Aorta (tissue), 5 donors: ENCODE measurements around the gene SIK2. TPM values are rescaled to one million over a fixed set of nuclear protein-coding genes. Genes with fewer than 3 reads are reported as not detected.
"Not testable (repeated sequence)": the region's sequence is repeated elsewhere in the genome, so short reads cannot be mapped to it uniquely, and the experiment has no call there.

ENCODE experiments used
- ATAC-seq: fragments of 200-7000 bp; cut with Tn5 transposase; one replicate; pipeline ENCODE4 v1.9.1; 2022; ENCODE audit warnings: moderate library complexity; ENCODE audit not compliant: low FRiP score
- DNase-seq, 2 donors: peaks; one replicate each; pipeline ENCODE4 v3.0.0-alpha.2; 2020
- H3K27ac ChIP-seq, 2 donors: one replicate each; pipeline ENCODE4 v1.5.1; 2013; ENCODE audit warnings: low read length in 2 of 2, mild to moderate bottlenecking in 2 of 2, moderate library complexity in 2 of 2, control low read depth in 1 of 2, inconsistent platforms in 1 of 2, low read depth in 1 of 2
- H3K27me3 ChIP-seq, 2 donors: one replicate each; pipeline ENCODE4 v1.6.1; 2013; ENCODE audit warnings: control low read depth in 1 of 2, low read length in 1 of 2, mild to moderate bottlenecking in 1 of 2, moderate library complexity in 1 of 2; ENCODE audit not compliant: insufficient read depth in 2 of 2, control insufficient read depth in 1 of 2
- H3K36me3 ChIP-seq, 2 donors: one replicate each; pipeline ENCODE4 v1.6.1; 2013; ENCODE audit warnings: control low read depth in 1 of 2, low read length in 1 of 2, mild to moderate bottlenecking in 1 of 2; ENCODE audit not compliant: insufficient read depth in 2 of 2, control insufficient read depth in 1 of 2
- H3K4me1 ChIP-seq, 2 donors: one replicate each; pipeline ENCODE4 v1.6.1; 2013; ENCODE audit warnings: low read length in 2 of 2, control low read depth in 1 of 2, mild to moderate bottlenecking in 1 of 2, moderate library complexity in 1 of 2; ENCODE audit not compliant: insufficient read depth in 2 of 2, control insufficient read depth in 1 of 2
- H3K4me3 ChIP-seq, 2 donors: one replicate each; pipeline ENCODE4 v1.5.1; 2013; ENCODE audit warnings: low read length in 2 of 2, control low read depth in 1 of 2, mild to moderate bottlenecking in 1 of 2
- H3K9me3 ChIP-seq: one replicate; pipeline ENCODE4 v1.6.1; 2013; ENCODE audit warnings: mild to moderate bottlenecking, low read length; ENCODE audit not compliant: control insufficient read depth
- WGBS, 2 donors: extraction: QIAGEN DNeasy Blood & Tissue Kit; methylation state at CpG; one replicate each; pipeline ENCODE4 v1.1.7; 2013; 5-methylcytosine and 5-hydroxymethylcytosine counted together
- intact Hi-C, 2 donors: fragments of 100-400 bp; cut with DNase I; formaldehyde crosslinking; loops; one replicate each; pipeline versions ENCODE4 v1.14.2 to v1.15.0; 2022
- polyA plus RNA-seq, 2 donors: library from polyadenylated mRNA; stranded (reverse); fragments of 200-250 nt; gene quantifications; one replicate each; pipeline ENCODE4 v1.2.3, GENCODE V29; 2013
- total RNA-seq, 2 donors: library from RNA; stranded (reverse); fragmentation: NEBNext Ultra II Directional; extraction: Animal tissue kit (Norgen Biotek cat#: 25700); gene quantifications; one replicate each; pipeline ENCODE4 v1.2.1, GENCODE V29; 2021
- donor health status: healthy with polysubstance abuse.
- donor health status: Bipolar disorder and iron deficiency.
- donor health status: DM: no; HTN: no; CAD: no.
- donor health status: DM: no; HTN: no; CAD: no.
- donor health status: DM: yes; HTN: yes; CAD: no.

Gene SIK2
- total and polyA plus RNA-seq, 4 donors, result 3.5 to 21.9 (median 10.8) TPM

DNA sequence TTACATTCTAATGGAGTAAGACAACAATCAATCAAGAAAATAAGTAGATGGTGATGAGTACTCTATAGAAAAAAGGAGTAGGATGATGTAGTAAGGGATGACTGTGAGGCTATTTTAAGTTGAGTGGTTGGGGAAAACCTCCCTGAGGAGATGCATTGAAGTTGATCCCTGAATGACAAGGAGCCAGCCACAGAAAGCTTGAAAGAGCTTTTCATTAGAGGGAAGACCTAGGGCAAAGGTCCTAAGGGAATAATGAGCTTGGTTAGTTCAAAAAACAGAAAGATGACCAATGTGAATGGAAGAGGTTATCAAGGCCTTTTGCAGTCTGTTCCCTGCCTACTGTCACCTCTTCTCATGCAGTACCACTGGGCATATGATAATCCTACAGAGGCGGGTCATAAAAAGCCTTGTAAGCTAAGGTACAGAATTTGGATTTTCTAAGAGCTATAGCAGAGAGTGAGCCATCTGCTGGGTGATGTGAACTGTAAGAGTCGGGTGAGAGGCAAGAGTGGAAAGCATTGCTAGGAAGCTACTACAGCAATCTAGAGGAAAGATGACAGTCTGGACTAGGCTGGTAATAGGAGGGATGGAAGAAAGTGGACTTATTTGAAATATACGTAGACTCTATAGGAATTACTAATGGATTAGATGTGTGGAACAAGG lies 160.9 kb downstream of the SIK2 start:
- no peak overlapping the region for H3K27ac ChIP-seq
- WGBS, 2 donors, result 68 to 80% methylated on average over 3 of the region's 3 CpGs
- no peaks in the 10 kb centered on the region for H3K4me1 ChIP-seq
- H3K36me3 ChIP-seq, result no peaks in the 10 kb centered on the region
- no peaks in the 10 kb centered on the region for H3K9me3 ChIP-seq
- ATAC-seq (no peak), DNase-seq (no peak)
- no peak overlapping the region for H3K4me3 ChIP-seq
- H3K27me3 ChIP-seq, result no peaks in the 10 kb centered on the region
- intact Hi-C loops, result loop anchor here in 1 of 2 donors (1.0 kb wide), 1 partner anchor 25 kb away; no protein-coding TSS in a partner anchor

DNA sequence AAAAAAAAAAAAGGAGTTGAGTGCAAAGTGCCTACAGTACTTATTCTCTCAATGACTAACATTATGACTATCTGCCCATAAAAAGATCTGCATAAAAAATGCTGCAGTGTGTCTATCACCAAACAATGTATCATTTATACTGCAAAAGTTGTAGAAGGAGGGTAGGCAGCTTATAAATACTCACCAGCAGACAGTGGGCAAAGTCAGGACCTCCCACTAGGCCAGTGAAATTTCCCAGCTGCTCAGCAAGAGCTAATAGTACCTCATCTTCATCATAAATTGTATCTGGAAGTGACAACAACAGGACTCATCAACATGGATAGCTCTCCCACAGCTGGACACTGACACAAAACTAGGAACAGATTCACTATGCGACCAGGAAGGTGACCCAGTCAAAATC lies 162.4 kb downstream of the SIK2 start:
- intact Hi-C loops, result loop anchor here in 1 of 2 donors (5.0 kb wide), 1 partner anchor 42 kb away; no protein-coding TSS in a partner anchor
- no peaks in the 10 kb centered on the region for H3K27me3 ChIP-seq

DNA sequence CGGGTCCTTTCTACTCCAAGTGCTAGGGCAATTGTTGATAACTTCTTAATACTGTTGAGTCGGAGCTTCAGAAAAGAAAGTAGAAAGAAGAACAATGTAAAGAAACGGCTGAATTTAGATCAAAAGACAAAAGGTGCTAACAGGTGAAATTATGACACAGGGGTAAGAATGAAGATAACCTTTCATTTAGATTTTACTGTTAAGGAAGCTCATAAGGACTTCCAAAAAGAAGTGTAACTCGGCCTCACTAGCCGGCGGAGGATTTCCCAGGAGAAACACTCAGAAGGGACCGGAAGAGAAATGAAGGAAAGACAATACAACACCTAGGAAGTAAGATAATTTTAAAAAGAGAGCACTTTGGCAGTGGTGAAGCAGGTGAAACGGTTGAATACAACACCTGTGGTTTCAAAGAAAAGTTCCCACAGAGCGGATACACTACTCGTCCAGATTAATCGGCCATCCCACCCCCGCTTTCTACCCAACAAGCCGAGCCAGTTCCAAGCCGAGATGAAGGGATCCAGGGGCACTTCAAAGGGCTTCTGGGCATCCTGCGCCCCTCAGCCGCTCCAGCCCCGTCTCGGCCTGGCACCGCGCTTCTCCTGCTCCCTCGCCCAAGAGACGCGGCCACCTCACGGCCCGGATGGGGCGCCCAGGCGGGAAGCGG lies 163.2 kb downstream of the SIK2 start:
- ATAC-seq (peak; percentile 62), DNase-seq (no peak)
- 1% methylated on average over 28 of the region's 28 CpGs for WGBS, 2 donors
- Histone ChIP-seq H3K27me3 (no peaks in the 10 kb centered on the region), H3K27ac (peak overlapping the region in 1 of 2 donors; percentile 60), H3K9me3 (no peaks in the 10 kb centered on the region), H3K4me1 (no peaks in the 10 kb centered on the region), H3K36me3 (no peaks in the 10 kb centered on the region), H3K4me3 (peak overlapping the region; percentile 68 to 78)
- intact Hi-C loops, result loop anchor here in 1 of 2 donors (5.0 kb wide), 1 partner anchor 43 kb away; no protein-coding TSS in a partner anchor

More for the DNA sequence above, 162.4 kb downstream of the SIK2 start:
- H3K4me1 ChIP-seq, result no peaks in the 10 kb centered on the region
- ATAC-seq (no peak), DNase-seq (no peak)
- no peaks in the 10 kb centered on the region for H3K36me3 ChIP-seq
- H3K4me3 ChIP-seq, result peak overlapping the region in 1 of 2 donors; percentile 68
- 91 to 92% methylated on average over 1 of the region's 1 CpG for WGBS, 2 donors
- no peak overlapping the region for H3K27ac ChIP-seq
- no peaks in the 10 kb centered on the region for H3K9me3 ChIP-seq

DNA sequence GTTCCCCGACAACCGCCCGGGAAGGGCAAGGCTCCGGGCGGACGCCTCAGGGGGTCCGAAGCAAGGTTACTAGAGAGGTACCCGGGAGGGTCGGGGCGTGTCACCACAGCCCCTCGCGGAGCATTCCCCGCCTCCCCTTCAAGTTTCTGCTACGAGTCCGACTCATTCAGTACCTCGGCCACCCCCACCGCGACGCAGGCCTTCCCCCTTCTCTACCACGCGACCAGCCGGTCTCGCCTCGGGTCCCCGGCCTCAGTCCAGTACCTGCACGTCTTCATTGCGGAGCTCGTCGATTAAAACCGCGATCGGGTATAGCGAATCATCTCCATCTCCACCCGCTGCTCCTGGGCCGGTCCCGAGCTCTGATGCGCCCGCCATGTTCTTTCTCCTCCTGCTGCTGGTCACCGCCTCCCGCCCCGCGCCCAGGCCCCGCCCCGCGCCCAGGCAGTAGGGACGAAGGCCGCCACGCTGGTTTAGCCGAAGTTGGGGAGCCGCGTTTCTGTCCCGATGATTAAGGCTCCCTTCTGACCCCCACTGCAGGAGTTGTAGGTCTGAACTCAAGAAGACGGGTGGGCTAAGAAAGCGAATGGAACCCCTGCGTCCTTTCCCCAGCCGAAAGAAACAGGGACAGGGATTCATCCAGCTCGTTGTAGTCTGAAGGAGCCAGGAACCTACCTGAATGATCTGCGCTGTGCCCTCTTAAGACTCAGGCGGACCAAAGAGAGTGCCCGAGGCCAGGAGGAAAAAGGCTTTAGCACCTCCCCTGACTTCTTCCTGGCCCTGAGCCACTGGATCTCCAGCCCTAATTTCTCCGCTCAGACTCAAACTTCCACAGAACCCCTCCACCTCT lies 164.0 kb downstream of the SIK2 start, which contains the start of gene PPP2R1B:
Gene PPP2R1B, minus strand, starts transcription at position 406 of the 850 bp plus-strand sequence. Its CDS starts 28 bp downstream, at position 378.
- 0 to 1% methylated on average over 60 to 61 of the region's 61 CpGs for WGBS, 2 donors
- DNase-seq (peak; percentile 78 to 89), ATAC-seq (peak; percentile 98)
- intact Hi-C loops, result loop anchor here in 1 of 2 donors (5.0 kb wide), 1 partner anchor 44 kb away; no protein-coding TSS in a partner anchor
- Histone ChIP-seq H3K27me3 (no peaks in the 10 kb centered on the region), H3K27ac (peak within 1 kb of the TSS; percentile 16 to 91), H3K4me3 (peak within 1 kb of the TSS; percentile 68 to 88), H3K36me3 (no peaks in the 10 kb centered on the region), H3K9me3 (no peaks in the 10 kb centered on the region), H3K4me1 (no peaks in the 10 kb centered on the region)

DNA sequence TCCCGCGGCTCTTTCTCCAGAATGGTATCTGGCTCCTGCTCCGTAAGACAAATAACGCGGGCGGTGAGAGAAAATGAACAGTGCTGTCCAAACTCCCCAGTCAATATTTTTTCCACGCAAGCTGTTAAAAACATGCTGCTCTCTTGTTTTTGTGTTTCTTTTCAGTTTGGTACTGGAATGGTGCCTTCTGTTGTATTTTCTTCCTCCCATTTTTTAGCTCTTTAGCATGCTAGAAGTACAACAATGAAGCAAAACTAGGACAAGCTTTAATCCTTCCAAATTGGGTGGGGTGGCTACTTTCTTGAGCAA lies 164.5 kb downstream of the SIK2 start:
- Histone ChIP-seq H3K36me3 (no peaks in the 10 kb centered on the region), H3K27me3 (no peaks in the 10 kb centered on the region), H3K4me3 (peak overlapping the region; percentile 68 to 88), H3K9me3 (no peaks in the 10 kb centered on the region), H3K4me1 (no peaks in the 10 kb centered on the region), H3K27ac (peak overlapping the region; percentile 16 to 91)
- ATAC-seq, result peak; percentile 58
- 1 to 2% methylated on average over 7 of the region's 7 CpGs for WGBS, 2 donors
- intact Hi-C loops, result loop anchor here in 1 of 2 donors (5.0 kb wide), 1 partner anchor 44 kb away; no protein-coding TSS in a partner anchor
- no peak for DNase-seq

DNA sequence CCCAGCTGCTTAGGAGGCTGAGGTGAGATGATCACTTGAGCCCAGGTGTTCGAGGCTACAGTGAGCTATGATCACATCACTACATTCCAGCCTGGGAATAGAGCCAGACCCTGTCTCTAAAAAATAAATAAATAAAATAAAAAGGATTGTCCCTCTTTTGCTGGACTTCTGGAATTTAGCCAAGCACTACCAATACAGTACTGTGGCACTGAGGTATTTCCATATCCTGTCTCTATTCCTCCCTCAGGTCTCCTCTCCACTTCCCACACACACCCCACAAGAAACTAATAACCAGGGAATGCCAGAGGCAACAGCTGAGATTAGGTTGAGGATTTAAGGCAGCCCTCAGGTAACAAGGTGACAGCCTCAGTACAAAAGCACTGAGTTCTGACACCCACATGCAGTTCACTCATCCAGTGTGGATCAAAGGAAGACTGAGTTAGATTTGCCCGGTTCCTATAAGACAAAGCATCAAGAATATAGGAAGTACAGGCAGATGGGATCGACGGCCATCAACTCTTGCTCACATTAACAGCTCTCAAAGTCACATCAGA lies 168.4 kb downstream of the SIK2 start:
- 90% methylated on average over 4 of the region's 4 CpGs for WGBS, 2 donors
- H3K36me3 ChIP-seq, result no peaks in the 10 kb centered on the region
- H3K9me3 ChIP-seq, result no peaks in the 10 kb centered on the region
- H3K27ac ChIP-seq, result no peak overlapping the region
- no peak overlapping the region for H3K4me3 ChIP-seq
- intact Hi-C loops, result no loop called here
- ATAC-seq (no peak), DNase-seq (no peak)
- H3K27me3 ChIP-seq, result no peaks in the 10 kb centered on the region
- peaks cover 0 to 1% of the 10 kb centered on the region in 2 donors for H3K4me1 ChIP-seq

DNA sequence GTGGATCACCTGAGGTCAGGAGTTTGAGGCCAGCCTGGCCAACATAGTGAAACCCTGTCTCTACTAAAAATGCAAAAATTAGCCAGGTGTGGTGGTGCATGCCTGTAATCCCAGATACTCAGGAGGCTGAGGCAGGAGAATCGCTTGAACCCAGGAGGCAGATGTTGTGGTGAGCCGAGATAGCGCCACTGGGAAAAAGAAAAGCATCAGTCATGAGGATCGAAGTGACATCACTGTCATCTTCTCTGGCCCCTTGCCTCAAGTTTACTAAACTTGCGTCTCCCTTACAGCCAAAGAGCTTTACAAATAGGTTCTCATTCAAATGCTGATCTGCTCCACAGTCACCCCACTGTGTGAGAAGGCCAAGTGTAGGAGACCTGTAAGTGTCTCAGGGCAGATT lies 169.0 kb downstream of the SIK2 start:
- H3K4me1 ChIP-seq, H3K9me3 ChIP-seq, intact Hi-C loops, DNase-seq, H3K27me3 ChIP-seq, H3K36me3 ChIP-seq, H3K4me3 ChIP-seq, ATAC-seq, H3K27ac ChIP-seq: not testable (repeated sequence)
- 94 to 96% methylated on average over 5 of the region's 5 CpGs for WGBS, 2 donors

DNA sequence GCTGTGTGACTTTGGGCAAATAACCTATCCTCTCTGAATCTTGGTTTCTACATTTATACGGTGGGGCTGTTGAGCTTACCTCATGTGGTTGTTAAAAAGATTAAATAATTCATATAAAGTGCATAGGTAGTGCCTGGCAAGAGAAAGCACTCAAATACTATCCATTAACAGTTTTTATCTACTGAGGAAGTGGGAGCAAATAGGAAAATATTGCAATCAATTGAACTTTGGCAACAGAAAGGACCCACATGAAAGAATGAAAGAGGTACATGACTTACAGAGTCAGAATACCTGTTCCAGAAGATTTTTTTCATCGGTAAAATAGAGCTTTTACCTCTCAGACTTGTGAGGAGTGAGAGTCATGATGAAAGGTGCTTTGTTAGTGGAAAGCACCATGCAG lies 170.3 kb downstream of the SIK2 start:
- 92 to 94% methylated on average over 2 of the region's 2 CpGs for WGBS, 2 donors
- DNase-seq, result no peak
- ATAC-seq, result no peak

More for the DNA sequence above, 170.3 kb downstream of the SIK2 start:
- no peak overlapping the region for H3K27ac ChIP-seq
- peaks cover 0 to 1% of the 10 kb centered on the region in 2 donors for H3K4me1 ChIP-seq
- H3K9me3 ChIP-seq, result no peaks in the 10 kb centered on the region
- no peaks in the 10 kb centered on the region for H3K27me3 ChIP-seq
- H3K4me3 ChIP-seq, result no peak overlapping the region
- intact Hi-C loops, result no loop called here
- H3K36me3 ChIP-seq, result no peaks in the 10 kb centered on the region
